Ovary (tissue), 9 donors: Measurements from ENCODE around the gene XPC. TPM values are rescaled to one million over a fixed set of nuclear protein-coding genes. Genes with fewer than 3 reads are reported as not detected.

Experiments used
- DNase-seq, 5 donors: peaks; one replicate each; pipeline ENCODE4 v3.0.0-alpha.2; 2019 to 2020
- H3K27ac ChIP-seq, 2 donors: fragments of 200-600 bp; one replicate each; pipeline versions ENCODE4 v1.5.1 to v1.8.0; 2019 to 2022
- H3K27me3 ChIP-seq: fragments of 200-600 bp; one replicate; pipeline ENCODE4 v1.8.0; 2022
- H3K36me3 ChIP-seq: fragments of 200-600 bp; sonication (generic); one replicate; pipeline ENCODE4 v1.5.1; 2019
- H3K4me1 ChIP-seq: one replicate; pipeline ENCODE4 v1.8.1; 2013; ENCODE audit warnings: mild to moderate bottlenecking, moderate library complexity; ENCODE audit not compliant: insufficient read depth
- H3K4me3 ChIP-seq: fragments of 200-600 bp; sonication (generic); one replicate; pipeline ENCODE4 v1.5.1; 2017
- H3K9me3 ChIP-seq, 2 donors: fragments of 200-600 bp in 1 of 2; sonication (generic) in 1 of 2; one replicate each; pipeline versions ENCODE4 v1.5.1 to v1.8.1; 2013 to 2019; ENCODE audit warnings: mild to moderate bottlenecking in 1 of 2, moderate library complexity in 1 of 2
- CTCF ChIP-seq, 3 donors: fragments of 450-650 bp in 2 of 3; fragments of 200-600 bp in 1 of 3; IDR thresholded peaks; one replicate each; pipeline versions ENCODE4 v1.5.1 to v1.8.0; 2016 to 2022; ENCODE audit warnings: antibody characterized with exemption in 3 of 3, mild to moderate bottlenecking in 1 of 3
- EP300 ChIP-seq: sonication (generic); formaldehyde crosslinking; IDR thresholded peaks from one replicate; pipeline ENCODE4 v1.6.1; 2017; ENCODE audit warnings: antibody characterized with exemption
- POLR2A ChIP-seq: fragments of 450-650 bp; IDR thresholded peaks from one replicate; pipeline ENCODE4 v1.6.1; 2017; ENCODE audit warnings: antibody characterized with exemption, mild to moderate bottlenecking, moderate library complexity
- WGBS, 3 donors: extraction: QIAGEN DNeasy Blood & Tissue Kit in 1 of 3; methylation state at CpG; one replicate each; pipeline versions ENCODE4 v1.1.5 to v1.1.7; 2013 to 2017; 5-methylcytosine and 5-hydroxymethylcytosine counted together
- intact Hi-C, 4 donors: fragments of 100-400 bp; cut with DNase I; formaldehyde crosslinking; loops; one replicate each; pipeline versions ENCODE4 v1.11.0 to v1.15.1; 2022 to 2023
- polyA plus RNA-seq, 2 donors: library from polyadenylated mRNA; stranded (reverse); fragments of 200-250 nt in 1 of 2; fragments of 350-450 nt in 1 of 2; fragmentation: Illumina TruSeq in 1 of 2; extraction: RNeasy Lipid Tissue Mini Kit (QIAGEN cat#74804) in 1 of 2; gene quantifications; one replicate each; pipeline ENCODE4 v1.2.3, GENCODE V29; 2013 to 2014
- total RNA-seq, 7 donors: library from RNA; depleted of rRNA in 2 of 7; stranded (reverse); fragments of >200 nt in 2 of 7; fragmentation: NEBNext Ultra II Directional in 3 of 7; extraction: Animal tissue kit (Norgen Biotek cat#: 25700) in 3 of 7; gene quantifications; one replicate each; pipeline versions ENCODE4 v1.1.0 to v1.2.4, GENCODE V29; 2016 to 2023
- donor health status: DM: no; HTN: no; CAD: no; lungs with moderate emphysema.
- donor health status: DM: no; HTN: no; CAD: no.
- donor health status: Bipolar disorder and iron deficiency.
- donor health status: DM: yes; HTN: yes; CAD: no.
- donor health status: DM: no; HTN: no; CAD: no.
- donor health status: DM: yes; HTN: yes; CAD: no.

XPC gene
- total and polyA plus RNA-seq, 9 donors = 36.2 to 63.1 (median 40.6) TPM

- 35 to 44% (median 41%) methylated on average over 7 of the region's 7 CpGs for WGBS, 3 donors
- intact Hi-C loops = loop anchor here (2.0 to 10.0 kb wide), 8 partner anchors 53 to 723 kb away; partner anchors contain the start of gene SLC6A6 (in 2 of the 4)
Observed at GRCh38 chr3:14201940-14202684, 23.7 kb upstream of the XPC start.

GRCh38 chr3:14200841-14201240, 22.4 kb upstream of the XPC start:
- intact Hi-C loops = loop anchor here (5.0 to 10.0 kb wide), 7 partner anchors 54 to 724 kb away; partner anchors contain the start of gene SLC6A6 (in 2 of the 4)
- no peaks in the 10 kb centered on the region for H3K27me3 ChIP-seq
- 74 to 86% (median 82%) methylated on average over 4 of the region's 4 CpGs for WGBS, 3 donors
- no peak overlapping the region for H3K4me3 ChIP-seq
- H3K4me1 ChIP-seq = peaks cover 20% of the 10 kb centered on the region
- TF ChIP-seq EP300 (no peak), CTCF (IDR thresholded peaks at IDR 0.05) (no peak), POLR2A (no peak)
- no peaks in the 10 kb centered on the region for H3K36me3 ChIP-seq
- no peak for DNase-seq
- no peak overlapping the region for H3K27ac ChIP-seq
- no peaks in the 10 kb centered on the region for H3K9me3 ChIP-seq

More at GRCh38 chr3:14201940-14202684, 23.7 kb upstream of the XPC start:
- Histone ChIP-seq H3K27me3 (no peaks in the 10 kb centered on the region), H3K27ac (no peak overlapping the region), H3K9me3 (no peaks in the 10 kb centered on the region), H3K4me1 (peaks cover 20% of the 10 kb centered on the region), H3K4me3 (no peak overlapping the region), H3K36me3 (no peaks in the 10 kb centered on the region)
- TF ChIP-seq POLR2A (no peak), EP300 (no peak), CTCF (IDR thresholded peaks at IDR 0.05) (no peak)
- DNase-seq = no peak

GRCh38 chr3:14200276-14200675, 21.9 kb upstream of the XPC start:
- Histone ChIP-seq H3K36me3 (no peaks in the 10 kb centered on the region), H3K4me1 (peaks cover 20% of the 10 kb centered on the region), H3K9me3 (no peaks in the 10 kb centered on the region), H3K4me3 (no peak overlapping the region), H3K27me3 (no peaks in the 10 kb centered on the region), H3K27ac (no peak overlapping the region)
- intact Hi-C loops = loop anchor here (5.0 to 10.0 kb wide), 7 partner anchors 55 to 725 kb away; partner anchors contain the start of gene SLC6A6 (in 2 of the 4)
- WGBS, 3 donors = 58 to 78% (median 67%) methylated on average over 4 of the region's 4 CpGs
- TF ChIP-seq EP300 = no peak
- no peak for TF ChIP-seq CTCF (IDR thresholded peaks at IDR 0.05)
- TF ChIP-seq POLR2A = no peak
- no peak for DNase-seq

- Histone ChIP-seq H3K4me1 (peaks cover 15% of the 10 kb centered on the region), H3K27me3 (no peaks in the 10 kb centered on the region), H3K4me3 (no peak overlapping the region), H3K9me3 (no peaks in the 10 kb centered on the region), H3K27ac (no peak overlapping the region), H3K36me3 (no peaks in the 10 kb centered on the region)
- DNase-seq = no peak
- WGBS, 3 donors = 85 to 94% (median 91%) methylated on average over 4 of the region's 4 CpGs
- TF ChIP-seq POLR2A = no peak
- no peak for TF ChIP-seq CTCF (IDR thresholded peaks at IDR 0.05)
- no peak for TF ChIP-seq EP300
- intact Hi-C loops = loop anchor here (5.0 to 10.0 kb wide), 7 partner anchors 55 to 725 kb away; partner anchors contain the start of gene SLC6A6 (in 2 of the 4)
Observed at GRCh38 chr3:14199641-14200040, 21.2 kb upstream of the XPC start.
